OCI-LY3 (cell line): ENCODE data around the gene LYZ.

Experiments
- H2AFZ ChIP-seq: fragments of 200-600, 300-600 bp; shearing (Covaris generic); 2 replicates; pipeline ENCODE4 v1.6.0; 2014; ENCODE audit warnings: antibody characterized with exemption, low read depth, low read length
- H3K27ac ChIP-seq: fragments of 200-600, 300-600 bp; sonication (generic); 2 replicates; pipeline ENCODE4 v1.5.1; 2014; ENCODE audit warnings: mild to moderate bottlenecking, low read length, moderate library complexity, mixed read lengths
- H3K27me3 ChIP-seq: fragments of 200-600, 300-600 bp; sonication (generic); 2 replicates; pipeline ENCODE4 v1.6.1; 2014; ENCODE audit warnings: low read depth, low read length, mixed read lengths
- H3K36me3 ChIP-seq: fragments of 200-600, 300-600 bp; sonication (generic); replicated peaks from 2 replicates; pipeline ENCODE3; 2014; ENCODE audit warnings: low read depth, low read length, mixed read lengths
- H3K4me1 ChIP-seq: fragments of 300-600, 200-600 bp; sonication (generic); 2 replicates; pipeline ENCODE4 v1.6.1; 2014; ENCODE audit warnings: low read length, mixed read lengths
- H3K4me2 ChIP-seq: fragments of 200-600, 300-600 bp; sonication (generic); 2 replicates; pipeline ENCODE4 v1.6.1; 2014; ENCODE audit warnings: low read length, mixed read lengths
- H3K4me3 ChIP-seq: fragments of 300-600, 200-600 bp; sonication (generic); 2 replicates; pipeline ENCODE4 v1.5.1; 2014; ENCODE audit warnings: antibody characterized with exemption, mild to moderate bottlenecking, low read length, moderate library complexity
- H3K79me2 ChIP-seq: fragments of 300-600, 200-600 bp; shearing (Covaris generic); 2 replicates; pipeline ENCODE4 v1.6.1; 2014; ENCODE audit warnings: mild to moderate bottlenecking, low read length, mixed read lengths
- H3K9ac ChIP-seq: fragments of 300-600, 200-600 bp; shearing (Covaris generic); 2 replicates; pipeline ENCODE4 v1.6.0; 2014; ENCODE audit warnings: mild to moderate bottlenecking, low read length, moderate library complexity
- H3K9me3 ChIP-seq: fragments of 200-600, 300-600 bp; shearing (Covaris generic); 2 replicates; pipeline ENCODE4 v1.6.1; 2014; ENCODE audit warnings: low read length, mixed read lengths; ENCODE audit not compliant: insufficient read depth
- H4K20me1 ChIP-seq: fragments of 200-600, 300-600 bp; sonication (generic); 2 replicates; pipeline ENCODE4 v1.6.1; 2016; ENCODE audit warnings: low read length, mixed read lengths; ENCODE audit not compliant: insufficient read depth
- EZH2phosphoT487 ChIP-seq: fragments of 200-600 bp; shearing (Covaris generic); IDR thresholded peaks from 2 replicates; pipeline ENCODE4 v1.6.1; 2018; ENCODE audit warnings: antibody characterized with exemption, mixed run types, low read depth
- TF ChIP-seq, protein P1 (sequence below): fragments of 200-600, 300-600 bp; sonication (generic); IDR thresholded peaks from 2 replicates; pipeline ENCODE4 v1.5.1; 2014; ENCODE audit warnings: antibody characterized with exemption, low read length, low read depth

The LYZ gene

DNA sequence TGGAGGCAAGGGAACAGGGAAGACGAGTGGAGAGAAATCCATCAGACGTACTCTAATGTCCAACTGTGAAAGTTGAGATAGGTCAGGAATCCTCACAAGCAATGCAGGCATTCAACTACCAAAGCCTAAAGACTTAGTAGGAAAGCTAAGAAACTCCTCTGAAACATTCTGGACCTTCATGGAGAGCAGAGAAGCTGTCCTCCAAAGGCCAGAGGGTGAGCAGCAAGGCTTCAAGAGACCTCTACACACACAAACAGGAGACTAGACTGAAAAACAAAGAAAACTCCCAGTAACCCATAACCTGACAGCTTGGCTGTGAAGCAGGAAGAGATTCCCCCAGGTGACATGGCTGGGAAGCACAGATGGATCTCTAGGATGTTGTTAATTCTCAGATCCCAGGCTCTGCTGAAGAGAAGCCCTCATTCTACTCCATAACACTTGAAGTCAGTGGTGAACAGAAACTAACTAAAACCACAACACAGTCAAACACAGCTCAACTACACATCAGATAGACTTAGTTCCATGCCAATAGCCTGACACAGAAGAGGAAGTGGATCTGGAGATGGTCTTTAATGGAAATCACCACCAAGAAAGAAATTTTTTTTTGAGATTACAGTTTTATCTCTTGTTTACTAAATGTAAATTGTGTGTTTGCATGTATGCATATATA is 23.2 kb upstream of the LYZ start:
- TF ChIP-seq EZH2phosphoT487, result no peak
- TF ChIP-seq, protein P1, sequence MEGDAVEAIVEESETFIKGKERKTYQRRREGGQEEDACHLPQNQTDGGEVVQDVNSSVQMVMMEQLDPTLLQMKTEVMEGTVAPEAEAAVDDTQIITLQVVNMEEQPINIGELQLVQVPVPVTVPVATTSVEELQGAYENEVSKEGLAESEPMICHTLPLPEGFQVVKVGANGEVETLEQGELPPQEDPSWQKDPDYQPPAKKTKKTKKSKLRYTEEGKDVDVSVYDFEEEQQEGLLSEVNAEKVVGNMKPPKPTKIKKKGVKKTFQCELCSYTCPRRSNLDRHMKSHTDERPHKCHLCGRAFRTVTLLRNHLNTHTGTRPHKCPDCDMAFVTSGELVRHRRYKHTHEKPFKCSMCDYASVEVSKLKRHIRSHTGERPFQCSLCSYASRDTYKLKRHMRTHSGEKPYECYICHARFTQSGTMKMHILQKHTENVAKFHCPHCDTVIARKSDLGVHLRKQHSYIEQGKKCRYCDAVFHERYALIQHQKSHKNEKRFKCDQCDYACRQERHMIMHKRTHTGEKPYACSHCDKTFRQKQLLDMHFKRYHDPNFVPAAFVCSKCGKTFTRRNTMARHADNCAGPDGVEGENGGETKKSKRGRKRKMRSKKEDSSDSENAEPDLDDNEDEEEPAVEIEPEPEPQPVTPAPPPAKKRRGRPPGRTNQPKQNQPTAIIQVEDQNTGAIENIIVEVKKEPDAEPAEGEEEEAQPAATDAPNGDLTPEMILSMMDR, result no peak
- Histone ChIP-seq H3K4me1 (peaks cover 32% of the 10 kb centered on the region), H3K4me2 (peak overlapping the region; percentile 23), H3K9me3 (peaks cover 6% of the 10 kb centered on the region; the same call in 1 of the 2 replicates), H3K27me3 (peaks cover 22% of the 10 kb centered on the region), H3K4me3 (no peak overlapping the region), H3K27ac (no peak overlapping the region), H3K36me3 (no peaks in the 10 kb centered on the region), H2AFZ (no peak overlapping the region), H4K20me1 (no peaks in the 10 kb centered on the region), H3K79me2 (no peaks in the 10 kb centered on the region), H3K9ac (no peak overlapping the region)

DNA sequence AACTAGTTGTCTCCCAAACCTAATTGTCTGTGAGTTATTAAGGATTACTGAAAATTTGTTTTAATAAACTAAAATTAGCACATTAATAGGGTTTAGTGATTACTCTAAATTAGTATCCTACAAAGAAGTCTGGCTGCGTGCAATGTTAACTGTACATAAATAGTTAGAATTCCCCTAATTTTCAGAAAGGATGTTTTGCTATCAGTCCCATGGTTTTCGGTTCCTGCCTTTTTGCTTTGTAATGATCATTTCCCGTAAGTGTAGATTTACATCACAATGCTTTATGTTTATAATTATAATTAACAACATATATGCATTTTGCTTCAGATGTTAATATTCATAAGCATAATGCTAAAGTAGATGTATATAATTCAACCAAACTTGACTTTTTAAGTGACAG is 19.8 kb upstream of the LYZ start:
- Histone ChIP-seq H3K4me1 (peaks cover 42% of the 10 kb centered on the region), H2AFZ (no peak overlapping the region), H3K79me2 (no peaks in the 10 kb centered on the region), H3K27ac (no peak overlapping the region), H3K9ac (no peak overlapping the region), H3K9me3 (no peaks in the 10 kb centered on the region), H4K20me1 (no peaks in the 10 kb centered on the region), H3K27me3 (peaks cover 23% of the 10 kb centered on the region), H3K4me2 (0 out of 2 replicates have a peak overlapping the region, but pooled peaks have one; percentile 1), H3K36me3 (no peaks in the 10 kb centered on the region), H3K4me3 (no peak overlapping the region)
- TF ChIP-seq EZH2phosphoT487, result no peak
- TF ChIP-seq, protein P1, result no peak

DNA sequence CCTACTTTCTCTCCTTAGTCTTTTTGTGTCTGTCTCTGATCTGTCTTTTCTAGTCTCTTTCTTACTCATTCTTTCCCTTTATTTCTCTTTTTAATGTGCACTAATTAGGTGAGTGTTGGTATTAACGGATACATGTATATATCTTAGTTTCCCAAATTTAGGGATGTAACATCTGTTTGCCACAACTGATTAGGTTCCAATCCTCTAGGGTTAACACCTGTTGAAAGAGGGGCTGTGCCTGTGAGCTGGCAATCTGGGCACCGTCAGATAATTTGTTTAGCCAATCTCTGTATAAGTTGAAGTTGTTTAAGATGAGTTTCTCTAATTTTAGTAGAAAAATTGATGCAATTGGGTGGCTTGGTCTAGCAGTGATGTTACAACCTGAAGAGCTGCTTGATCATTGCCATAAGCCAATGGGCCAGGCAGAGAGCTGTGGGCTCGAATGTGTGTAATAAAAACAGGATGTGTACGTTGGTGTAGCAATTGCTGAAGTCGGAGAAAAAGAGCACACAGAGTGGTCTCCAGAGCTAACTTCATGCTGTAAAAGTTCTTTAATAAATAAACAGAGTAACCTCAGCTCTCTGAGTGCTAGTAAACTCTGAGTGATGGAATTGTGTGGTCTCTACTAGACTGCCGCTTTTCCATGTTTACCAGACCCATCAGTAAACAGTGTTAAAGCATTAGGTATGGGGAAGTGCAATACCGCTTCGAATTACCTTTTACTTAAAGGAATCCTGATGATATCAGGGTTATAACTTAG is 18.3 kb upstream of the LYZ start:
- H3K27ac ChIP-seq, result no peak overlapping the region
- peaks cover 33% of the 10 kb centered on the region for H3K4me1 ChIP-seq
- peak overlapping the region; percentile 46; the same call in 1 of the 2 replicates for H3K9ac ChIP-seq
- H3K79me2 ChIP-seq, result no peaks in the 10 kb centered on the region
- H2AFZ ChIP-seq, result peak overlapping the region; percentile 97; the same call in 1 of the 2 replicates
- H4K20me1 ChIP-seq, result no peaks in the 10 kb centered on the region
- peak overlapping the region; percentile 67 for H3K4me2 ChIP-seq
- H3K27me3 ChIP-seq, result peaks cover 23% of the 10 kb centered on the region
- H3K4me3 ChIP-seq, result peak overlapping the region; percentile 77
- TF ChIP-seq EZH2phosphoT487, result no peak
- TF ChIP-seq, protein P1, result no peak
- no peaks in the 10 kb centered on the region for H3K36me3 ChIP-seq
- no peaks in the 10 kb centered on the region for H3K9me3 ChIP-seq
